ENCODE data around the gene SEC24D.

SEC24D gene

GRCh38 chr4:118821590-118822293 lies 14.2 kb downstream of the SEC24D start:
- no peak for DNase-seq
- ChIA-PET POLR2A (no interaction called here), CTCF (interaction anchor here (2.7 kb wide), 1 partner anchor 48 kb away, joined by 7 read pairs; no protein-coding TSS in a partner anchor)
- H3K27me3 ChIP-seq (replicated peaks in 2 of 5; ENCODE audit: control insufficient read depth in 4 of 5, insufficient read depth in 5 of 5, low read length in 4 of 5) = no peaks in the 10 kb centered on the region
- no peak overlapping the region for H3K4me3 ChIP-seq (ENCODE audit: control insufficient read depth in 1 of 7, extremely low read depth in 1 of 7, insufficient read depth in 4 of 7, low read depth in 2 of 7, low read length in 6 of 7)
- H3K4me1 ChIP-seq (ENCODE audit: control extremely low read depth in 1 of 4, control insufficient read depth in 4 of 4, insufficient read depth in 4 of 4, low read length in 3 of 4) = no peaks in the 10 kb centered on the region
- H3K9me3 ChIP-seq (ENCODE audit: control extremely low read depth in 1 of 5, control insufficient read depth in 4 of 5, insufficient read depth in 2 of 5, low read depth in 1 of 5, low read length in 4 of 5) = no peaks in the 10 kb centered on the region
- H3K27ac ChIP-seq (ENCODE audit: insufficient read depth in 1 of 2, low read depth in 1 of 2, low read length in 2 of 2, poor library complexity in 1 of 2, severe bottlenecking in 2 of 2) = no peak overlapping the region
- WGBS (ENCODE audit: insufficient coverage) = 100% methylated on average over 5 of the region's 5 CpGs
- H3K36me3 ChIP-seq (ENCODE audit: control insufficient read depth in 4 of 4, insufficient read depth in 4 of 4, low read length in 3 of 4) = peaks cover 3 to 36% (median 13%) of the 10 kb centered on the region in 4 experiments

- POLR2A ChIA-PET = no interaction called here
- 100% methylated on average over 1 of the region's 4 CpGs for WGBS (ENCODE audit: insufficient coverage)
Measured at GRCh38 chr4:118817178-118817930, 18.6 kb downstream of the SEC24D start.

GRCh38 chr4:118816538-118817177 lies 19.3 kb downstream of the SEC24D start:
- Histone ChIP-seq H3K36me3 (ENCODE audit: control insufficient read depth in 4 of 4, insufficient read depth in 4 of 4, low read length in 3 of 4) (peaks cover 19 to 46% (median 35%) of the 10 kb centered on the region in 4 experiments), H3K4me3 (ENCODE audit: control insufficient read depth in 1 of 7, extremely low read depth in 1 of 7, insufficient read depth in 4 of 7, low read depth in 2 of 7, low read length in 6 of 7) (no peak overlapping the region), H3K4me1 (ENCODE audit: control extremely low read depth in 1 of 4, control insufficient read depth in 4 of 4, insufficient read depth in 4 of 4, low read length in 3 of 4) (no peaks in the 10 kb centered on the region), H3K9me3 (ENCODE audit: control extremely low read depth in 1 of 5, control insufficient read depth in 4 of 5, insufficient read depth in 2 of 5, low read depth in 1 of 5, low read length in 4 of 5) (no peaks in the 10 kb centered on the region), H3K27ac (ENCODE audit: insufficient read depth in 1 of 2, low read depth in 1 of 2, low read length in 2 of 2, poor library complexity in 1 of 2, severe bottlenecking in 2 of 2) (no peak overlapping the region), H3K27me3 (replicated peaks in 2 of 5; ENCODE audit: control insufficient read depth in 4 of 5, insufficient read depth in 5 of 5, low read length in 4 of 5) (no peaks in the 10 kb centered on the region)
- no CpG with 5 or more reads among the region's 1 CpG for WGBS (ENCODE audit: insufficient coverage)
- DNase-seq = no peak
- ChIA-PET POLR2A (no interaction called here), CTCF (interaction anchor here (0.8 to 1.2 kb wide), 2 partner anchors 10 to 68 kb away, joined by 3 read pairs; no protein-coding TSS in a partner anchor)

More at GRCh38 chr4:118817178-118817930, 18.6 kb downstream of the SEC24D start:
- CTCF ChIA-PET = interaction anchor here (0.5 to 1.2 kb wide), 3 partner anchors 11 to 67 kb away, joined by 3 read pairs; no protein-coding TSS in a partner anchor
- Histone ChIP-seq H3K27ac (ENCODE audit: insufficient read depth in 1 of 2, low read depth in 1 of 2, low read length in 2 of 2, poor library complexity in 1 of 2, severe bottlenecking in 2 of 2) (no peak overlapping the region), H3K9me3 (ENCODE audit: control extremely low read depth in 1 of 5, control insufficient read depth in 4 of 5, insufficient read depth in 2 of 5, low read depth in 1 of 5, low read length in 4 of 5) (no peaks in the 10 kb centered on the region), H3K27me3 (replicated peaks in 2 of 5; ENCODE audit: control insufficient read depth in 4 of 5, insufficient read depth in 5 of 5, low read length in 4 of 5) (no peaks in the 10 kb centered on the region), H3K36me3 (ENCODE audit: control insufficient read depth in 4 of 4, insufficient read depth in 4 of 4, low read length in 3 of 4) (peaks cover 18 to 48% (median 32%) of the 10 kb centered on the region in 4 experiments), H3K4me1 (ENCODE audit: control extremely low read depth in 1 of 4, control insufficient read depth in 4 of 4, insufficient read depth in 4 of 4, low read length in 3 of 4) (no peaks in the 10 kb centered on the region), H3K4me3 (ENCODE audit: control insufficient read depth in 1 of 7, extremely low read depth in 1 of 7, insufficient read depth in 4 of 7, low read depth in 2 of 7, low read length in 6 of 7) (no peak overlapping the region)
- no peak for DNase-seq

GRCh38 chr4:118814891-118815290 lies 21.0 kb downstream of the SEC24D start:
- H3K27me3 ChIP-seq (replicated peaks in 2 of 5; ENCODE audit: control insufficient read depth in 4 of 5, insufficient read depth in 5 of 5, low read length in 4 of 5) = no peaks in the 10 kb centered on the region
- no peaks in the 10 kb centered on the region for H3K9me3 ChIP-seq (ENCODE audit: control extremely low read depth in 1 of 5, control insufficient read depth in 4 of 5, insufficient read depth in 2 of 5, low read depth in 1 of 5, low read length in 4 of 5)
- ChIA-PET CTCF (interaction anchor here (1.0 kb wide), 1 partner anchor 11 kb away, joined by 3 read pairs; no protein-coding TSS in a partner anchor), POLR2A (no interaction called here)
- no peak overlapping the region for H3K4me3 ChIP-seq (ENCODE audit: control insufficient read depth in 1 of 7, extremely low read depth in 1 of 7, insufficient read depth in 4 of 7, low read depth in 2 of 7, low read length in 6 of 7)
- no peak overlapping the region for H3K27ac ChIP-seq (ENCODE audit: insufficient read depth in 1 of 2, low read depth in 1 of 2, low read length in 2 of 2, poor library complexity in 1 of 2, severe bottlenecking in 2 of 2)
- no peak for DNase-seq
- 100% methylated on average over 3 of the region's 3 CpGs for WGBS (ENCODE audit: insufficient coverage)
- peaks cover 20 to 56% (median 41%) of the 10 kb centered on the region in 4 experiments for H3K36me3 ChIP-seq (ENCODE audit: control insufficient read depth in 4 of 4, insufficient read depth in 4 of 4, low read length in 3 of 4)
- H3K4me1 ChIP-seq (ENCODE audit: control extremely low read depth in 1 of 4, control insufficient read depth in 4 of 4, insufficient read depth in 4 of 4, low read length in 3 of 4) = no peaks in the 10 kb centered on the region

DNA sequence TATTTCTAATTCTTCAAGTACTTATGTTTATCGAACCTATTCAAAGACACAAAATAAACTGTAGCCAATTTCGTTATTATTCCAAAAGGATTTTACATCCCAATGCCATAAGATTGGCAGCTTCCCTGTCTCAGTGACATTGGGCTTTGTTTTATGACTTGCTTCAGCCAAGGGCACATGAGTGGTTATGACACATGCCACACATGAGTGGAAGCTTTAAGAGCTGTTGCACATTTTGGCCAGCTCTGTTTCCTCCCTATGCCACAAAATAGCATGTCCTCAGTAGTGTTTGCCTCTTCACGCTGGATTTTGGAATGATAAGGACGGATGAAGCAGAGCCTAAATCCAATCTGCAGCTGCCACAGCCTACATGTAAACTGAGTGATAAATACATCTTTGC lies 21.9 kb downstream of the SEC24D start:
- peaks cover 23 to 63% (median 47%) of the 10 kb centered on the region in 4 experiments for H3K36me3 ChIP-seq (ENCODE audit: control insufficient read depth in 4 of 4, insufficient read depth in 4 of 4, low read length in 3 of 4)
- no peak overlapping the region for H3K4me3 ChIP-seq (ENCODE audit: control insufficient read depth in 1 of 7, extremely low read depth in 1 of 7, insufficient read depth in 4 of 7, low read depth in 2 of 7, low read length in 6 of 7)
- no peaks in the 10 kb centered on the region for H3K9me3 ChIP-seq (ENCODE audit: control extremely low read depth in 1 of 5, control insufficient read depth in 4 of 5, insufficient read depth in 2 of 5, low read depth in 1 of 5, low read length in 4 of 5)
- 98% methylated on average over 4 of the region's 4 CpGs for WGBS (ENCODE audit: insufficient coverage)
- no peak overlapping the region for H3K27ac ChIP-seq (ENCODE audit: insufficient read depth in 1 of 2, low read depth in 1 of 2, low read length in 2 of 2, poor library complexity in 1 of 2, severe bottlenecking in 2 of 2)
- CTCF ChIA-PET = interaction anchor here (0.7 to 1.0 kb wide), 2 partner anchors 11 to 1673 kb away, joined by 3 read pairs; no protein-coding TSS in a partner anchor
- H3K27me3 ChIP-seq (replicated peaks in 2 of 5; ENCODE audit: control insufficient read depth in 4 of 5, insufficient read depth in 5 of 5, low read length in 4 of 5) = no peaks in the 10 kb centered on the region
- H3K4me1 ChIP-seq (ENCODE audit: control extremely low read depth in 1 of 4, control insufficient read depth in 4 of 4, insufficient read depth in 4 of 4, low read length in 3 of 4) = no peaks in the 10 kb centered on the region
- no peak for DNase-seq
- POLR2A ChIA-PET = no interaction called here

GRCh38 chr4:118813561-118813960 lies 22.4 kb downstream of the SEC24D start:
- ChIA-PET POLR2A (no interaction called here), CTCF (interaction anchor here (0.7 to 1.2 kb wide), 5 partner anchors 11 to 1674 kb away, joined by 3 read pairs; partner anchors contain the start of gene SEC24D)
- no peak for DNase-seq
- no peaks in the 10 kb centered on the region for H3K27me3 ChIP-seq (replicated peaks in 2 of 5; ENCODE audit: control insufficient read depth in 4 of 5, insufficient read depth in 5 of 5, low read length in 4 of 5)
- H3K4me1 ChIP-seq (ENCODE audit: control extremely low read depth in 1 of 4, control insufficient read depth in 4 of 4, insufficient read depth in 4 of 4, low read length in 3 of 4) = no peaks in the 10 kb centered on the region
- peaks cover 24 to 63% (median 48%) of the 10 kb centered on the region in 4 experiments for H3K36me3 ChIP-seq (ENCODE audit: control insufficient read depth in 4 of 4, insufficient read depth in 4 of 4, low read length in 3 of 4)
- no peak overlapping the region for H3K4me3 ChIP-seq (ENCODE audit: control insufficient read depth in 1 of 7, extremely low read depth in 1 of 7, insufficient read depth in 4 of 7, low read depth in 2 of 7, low read length in 6 of 7)
- H3K9me3 ChIP-seq (ENCODE audit: control extremely low read depth in 1 of 5, control insufficient read depth in 4 of 5, insufficient read depth in 2 of 5, low read depth in 1 of 5, low read length in 4 of 5) = no peaks in the 10 kb centered on the region
- 100% methylated on average over 2 of the region's 3 CpGs for WGBS (ENCODE audit: insufficient coverage)
- H3K27ac ChIP-seq (ENCODE audit: insufficient read depth in 1 of 2, low read depth in 1 of 2, low read length in 2 of 2, poor library complexity in 1 of 2, severe bottlenecking in 2 of 2) = no peak overlapping the region
